CMK (cell line): ENCODE results near the gene KLK2.

Experiments used
- DNase-seq: peaks from one replicate; pipeline ENCODE4 v3.0.0-alpha.2; 2010; ENCODE audit warnings: low read depth

KLK2 gene

GRCh38 chr19:50873056-50873455, at the start of gene KLK2:
TSS of gene KLK2 (plus strand) at chr19:50873439. CDS start at chr19:50873474, 35 bp downstream.
- no peak for DNase-seq

- no peak for DNase-seq
Observed at GRCh38 chr19:50826492-50827240, 46.6 kb upstream of the KLK2 start.

GRCh38 chr19:50827476-50827875, 45.8 kb upstream of the KLK2 start:
- no peak for DNase-seq

- DNase-seq: no peak
Observed at GRCh38 chr19:50829801-50830200, 43.4 kb upstream of the KLK2 start.

GRCh38 chr19:50830266-50831025, 42.8 kb upstream of the KLK2 start:
- DNase-seq: no peak

- no peak for DNase-seq
Observed at GRCh38 chr19:50831026-50831396, 42.2 kb upstream of the KLK2 start.

GRCh38 chr19:50832666-50833065, 40.6 kb upstream of the KLK2 start:
- DNase-seq: no peak

GRCh38 chr19:50833117-50833801, 40.0 kb upstream of the KLK2 start, which contains the start of gene KLK15:
TSS of gene KLK15 (minus strand) at chr19:50833574. CDS start at chr19:50831492, 2,082 bp downstream.
- DNase-seq: no peak

- DNase-seq: no peak
Observed at GRCh38 chr19:50833802-50834167, 39.5 kb upstream of the KLK2 start.

- DNase-seq: no peak
Observed at GRCh38 chr19:50835103-50835784, 38.0 kb upstream of the KLK2 start.

- DNase-seq: peak; percentile 60
Observed at GRCh38 chr19:50835785-50836542, 37.3 kb upstream of the KLK2 start.

GRCh38 chr19:50836543-50837195, 36.6 kb upstream of the KLK2 start:
- no peak for DNase-seq

- DNase-seq: no peak
Observed at GRCh38 chr19:50837300-50837699, 35.9 kb upstream of the KLK2 start.

GRCh38 chr19:50838239-50838638, 35.0 kb upstream of the KLK2 start:
- no peak for DNase-seq

- no peak for DNase-seq
Observed at GRCh38 chr19:50839712-50840655, 33.3 kb upstream of the KLK2 start.

GRCh38 chr19:50842130-50842529, 31.1 kb upstream of the KLK2 start:
- DNase-seq: no peak

- no peak for DNase-seq
Observed at GRCh38 chr19:50843205-50843604, 30.0 kb upstream of the KLK2 start.

GRCh38 chr19:50843701-50844221, 29.5 kb upstream of the KLK2 start:
- no peak for DNase-seq

GRCh38 chr19:50844296-50844935, 28.8 kb upstream of the KLK2 start:
- no peak for DNase-seq
